Measurements from ENCODE around the gene ZNF408.

DNA sequence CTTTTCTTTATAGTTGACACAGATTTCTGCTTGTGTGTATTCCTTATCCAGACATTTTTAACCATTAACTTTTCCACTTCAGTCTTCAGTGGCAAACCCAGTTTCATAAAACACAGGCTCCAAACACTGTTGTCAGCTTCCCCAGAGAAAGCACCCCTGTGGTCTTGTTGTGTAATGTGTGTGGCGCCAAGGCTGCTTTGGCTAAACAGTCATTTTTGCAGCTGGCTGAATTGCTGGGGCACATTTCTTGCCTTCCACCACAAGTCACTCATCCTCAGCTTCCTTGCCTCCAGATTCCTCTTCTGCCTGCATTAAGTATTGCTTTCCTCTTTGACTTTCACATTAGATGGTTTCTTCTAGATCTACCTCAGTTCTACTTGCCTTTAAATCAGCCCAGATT, 40.9 kb upstream of the ZNF408 start:
- TF ChIP-seq CTCF (IDR thresholded peaks at IDR 0.05) (no peak), POLR2A (IDR thresholded peaks at IDR 0.05) (no peak)
